Measurements from ENCODE around the gene TLCD3A.
"Not testable (repeated sequence)": the region's sequence is repeated elsewhere in the genome, so short reads cannot be mapped to it uniquely, and the experiment has no call there.

Gene TLCD3A

GRCh38 chr17:789160-789840 is 56.9 kb downstream of the TLCD3A start:
- DNase-seq (ENCODE audit: low spot score), result no peak

DNA sequence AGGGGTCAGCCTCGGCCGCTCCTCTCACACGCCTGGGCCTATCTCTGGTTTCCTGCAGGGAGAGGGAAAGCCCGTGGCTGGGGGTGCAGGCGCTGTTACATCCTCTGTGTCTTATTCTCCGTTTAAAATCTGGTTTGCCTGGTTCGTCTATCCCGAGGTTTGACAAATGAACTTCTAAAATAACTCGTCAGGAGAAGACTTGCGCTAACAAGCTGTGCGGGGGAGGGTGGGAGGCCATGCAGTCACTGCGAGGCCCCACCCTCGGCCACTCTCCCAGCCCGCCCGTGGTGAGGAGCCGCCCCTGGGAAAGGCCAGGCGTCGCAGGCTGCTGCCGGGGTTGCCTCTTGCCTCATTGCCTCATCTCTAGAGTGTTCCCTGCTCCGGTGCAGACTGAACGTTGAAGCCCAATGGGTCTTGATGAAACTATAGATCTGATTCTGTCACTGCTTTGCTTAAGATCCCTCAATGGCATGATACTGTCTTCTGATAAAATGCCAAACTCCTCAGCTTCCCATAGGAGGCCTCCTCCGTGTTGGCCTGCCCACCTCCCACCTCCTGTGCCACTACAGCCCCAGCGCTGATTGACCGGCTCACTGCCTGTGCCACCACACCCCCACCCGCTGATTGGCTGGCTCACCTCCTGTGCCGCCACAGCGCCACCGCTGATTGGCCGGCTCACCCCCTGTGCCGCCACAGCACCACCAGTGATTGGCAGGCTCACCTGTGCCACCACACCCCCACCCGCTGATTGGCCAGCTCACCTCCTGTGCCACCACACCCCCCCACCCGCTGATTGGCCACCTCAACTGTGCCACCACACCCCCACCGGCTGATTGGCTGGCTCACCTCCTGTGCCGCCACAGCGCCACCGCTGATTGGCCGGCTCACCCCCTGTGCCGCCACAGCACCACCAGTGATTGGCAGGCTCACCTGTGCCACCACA is 57.8 kb downstream of the TLCD3A start:
- DNase-seq (ENCODE audit: low spot score), result not testable (repeated sequence)

GRCh38 chr17:790874-791247 is 58.5 kb downstream of the TLCD3A start:
- DNase-seq (ENCODE audit: low spot score), result not testable (repeated sequence)

GRCh38 chr17:791829-792228 is 59.4 kb downstream of the TLCD3A start:
- no peak for DNase-seq (ENCODE audit: low spot score)

DNA sequence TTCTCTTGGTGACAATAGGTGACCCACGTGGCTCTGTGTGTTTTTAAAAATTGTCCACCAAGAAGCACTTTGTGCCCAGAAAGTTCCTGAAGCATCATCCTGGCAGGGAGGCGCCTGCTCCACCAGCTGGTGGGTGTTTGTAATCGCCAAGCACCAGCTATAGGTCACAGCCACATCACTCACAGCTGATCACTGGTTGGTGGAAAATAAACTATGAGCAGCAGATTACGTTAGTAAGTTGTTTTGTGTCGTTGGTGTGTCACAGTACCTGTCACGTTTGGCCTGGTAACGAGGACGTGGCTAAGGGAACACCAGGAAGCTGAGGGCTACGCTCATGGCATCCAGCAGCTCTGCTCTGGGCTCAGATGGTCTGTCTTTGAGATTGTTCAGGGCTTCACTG is 59.9 kb downstream of the TLCD3A start:
- no peak for DNase-seq (ENCODE audit: low spot score)

All from D341Med (cell line).